ENCODE results near the gene ATP10D. TPM values are rescaled to one million over a fixed set of nuclear protein-coding genes. Genes with fewer than 3 reads are reported as not detected.
"Not testable (repeated sequence)": the region's sequence is repeated elsewhere in the genome, so short reads cannot be mapped to it uniquely, and the experiment has no call there.

Gene ATP10D
- total and polyA plus RNA-seq, 3 donors from 2014 or later, result 7.1 to 14.6 (median 7.9) TPM

- no peaks in the 10 kb centered on the region for H3K27me3 ChIP-seq
- TF ChIP-seq POLR2A (IDR thresholded peaks at IDR 0.05) (no peak), CTCF (IDR thresholded peaks at IDR 0.05) (no peak)
- DNase-seq, result no peak
- H3K4me3 ChIP-seq, result no peak overlapping the region
- intact Hi-C loops (cut with DNase I; ENCODE audit: low total_unique reads), result no loop called here
- 68 to 70% methylated on average over 3 of the region's 3 CpGs for WGBS, 2 donors
- peak overlapping the region in 1 of 2 donors; percentile 87 for H3K27ac ChIP-seq
- no peaks in the 10 kb centered on the region for H3K4me1 ChIP-seq
- no peaks in the 10 kb centered on the region for H3K36me3 ChIP-seq (ENCODE audit: low read depth, missing control alignments)
- H3K9me3 ChIP-seq, result no peaks in the 10 kb centered on the region
Observed at GRCh38 chr4:47484168-47484567, 907 bp upstream of the ATP10D start.

DNA sequence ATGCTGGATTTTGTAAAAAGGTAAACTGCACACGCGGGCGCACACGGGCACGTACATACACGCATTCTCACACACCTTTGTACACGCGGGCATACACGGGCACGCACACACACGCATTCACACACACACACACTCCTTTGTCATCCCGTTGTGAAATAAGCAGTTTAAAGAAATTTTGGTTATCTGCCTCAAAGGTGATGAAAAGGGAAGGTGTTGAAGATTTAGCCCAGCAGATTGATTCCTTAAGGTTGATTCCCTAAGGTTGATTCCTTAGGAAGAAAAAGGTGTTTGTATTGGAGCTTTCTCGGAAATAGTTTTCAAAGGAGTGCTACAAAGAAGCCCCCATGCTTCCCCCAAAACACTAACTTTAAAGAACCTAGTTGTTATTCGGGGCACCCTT, 693 bp downstream of the ATP10D start:
- whole genome bisulfite sequencing, 2 donors, result 1% methylated on average over 14 of the region's 14 CpGs
- intact Hi-C loops (cut with DNase I; ENCODE audit: low total_unique reads), result no loop called here
- TF ChIP-seq POLR2A (IDR thresholded peaks at IDR 0.05) (no peak), CTCF (IDR thresholded peaks at IDR 0.05) (no peak)
- H3K9me3 ChIP-seq, result no peaks in the 10 kb centered on the region
- no peaks in the 10 kb centered on the region for H3K27me3 ChIP-seq
- H3K4me3 ChIP-seq, result peak overlapping the region; percentile 58 to 76
- H3K36me3 ChIP-seq (ENCODE audit: low read depth, missing control alignments), result no peaks in the 10 kb centered on the region
- peaks cover 8% of the 10 kb centered on the region for H3K4me1 ChIP-seq
- H3K27ac ChIP-seq, result peak overlapping the region; percentile 87 to 94
- no peak for DNase-seq

- DNase-seq, result no peak
- Histone ChIP-seq H3K4me1 (peaks cover 10% of the 10 kb centered on the region), H3K9me3 (no peaks in the 10 kb centered on the region), H3K27me3 (no peaks in the 10 kb centered on the region), H3K36me3 (ENCODE audit: low read depth, missing control alignments) (no peaks in the 10 kb centered on the region), H3K27ac (peak overlapping the region; percentile 87 to 94), H3K4me3 (peak overlapping the region; percentile 58 to 76)
- TF ChIP-seq POLR2A (IDR thresholded peaks at IDR 0.05) (no peak), CTCF (IDR thresholded peaks at IDR 0.05) (no peak)
- intact Hi-C loops (cut with DNase I; ENCODE audit: low total_unique reads), result no loop called here
- 9 to 12% methylated on average over 5 of the region's 5 CpGs for WGBS, 2 donors
Observed at GRCh38 chr4:47486231-47486673, 1.2 kb downstream of the ATP10D start.

GRCh38 chr4:47486727-47487126, 1.7 kb downstream of the ATP10D start:
- H3K27me3 ChIP-seq; H3K27ac ChIP-seq; H3K9me3 ChIP-seq; DNase-seq; intact Hi-C loops (cut with DNase I; ENCODE audit: low total_unique reads); H3K36me3 ChIP-seq (ENCODE audit: low read depth, missing control alignments): not testable (repeated sequence)
- 65 to 72% methylated on average over 9 of the region's 9 CpGs for WGBS, 2 donors
- H3K4me3 ChIP-seq, result peak overlapping the region; percentile 58 to 76
- H3K4me1 ChIP-seq, result peaks cover 10% of the 10 kb centered on the region

- intact Hi-C loops (cut with DNase I; ENCODE audit: low total_unique reads), result no loop called here
- Histone ChIP-seq H3K27ac (no peak overlapping the region), H3K4me1 (peaks cover 13% of the 10 kb centered on the region), H3K9me3 (no peaks in the 10 kb centered on the region), H3K36me3 (ENCODE audit: low read depth, missing control alignments) (no peaks in the 10 kb centered on the region), H3K4me3 (no peak overlapping the region), H3K27me3 (no peaks in the 10 kb centered on the region)
- TF ChIP-seq POLR2A (IDR thresholded peaks at IDR 0.05) (no peak), CTCF (IDR thresholded peaks at IDR 0.05) (no peak)
- whole genome bisulfite sequencing, 2 donors, result 50 to 62% methylated on average over 3 of the region's 3 CpGs
- DNase-seq, result no peak
Observed at GRCh38 chr4:47488706-47489105, 3.6 kb downstream of the ATP10D start.

Measured in testis (tissue), 3 donors.